K562 treated with DMSO at 1 percent for 48 hours (cell line): ENCODE data around the gene NUP160. TPM values are rescaled to one million over a fixed set of nuclear protein-coding genes. Genes with fewer than 3 reads are reported as not detected.

Source experiments
- total RNA-seq: library from RNA; unstranded; fragments of 300-600 nt; gene quantifications from 2 replicates; pipeline ENCODE4 v1.2.3, GENCODE V29; 2022; ENCODE audit warnings: low replicate concordance; ENCODE audit errors: extremely low read depth

The NUP160 gene, protein sequence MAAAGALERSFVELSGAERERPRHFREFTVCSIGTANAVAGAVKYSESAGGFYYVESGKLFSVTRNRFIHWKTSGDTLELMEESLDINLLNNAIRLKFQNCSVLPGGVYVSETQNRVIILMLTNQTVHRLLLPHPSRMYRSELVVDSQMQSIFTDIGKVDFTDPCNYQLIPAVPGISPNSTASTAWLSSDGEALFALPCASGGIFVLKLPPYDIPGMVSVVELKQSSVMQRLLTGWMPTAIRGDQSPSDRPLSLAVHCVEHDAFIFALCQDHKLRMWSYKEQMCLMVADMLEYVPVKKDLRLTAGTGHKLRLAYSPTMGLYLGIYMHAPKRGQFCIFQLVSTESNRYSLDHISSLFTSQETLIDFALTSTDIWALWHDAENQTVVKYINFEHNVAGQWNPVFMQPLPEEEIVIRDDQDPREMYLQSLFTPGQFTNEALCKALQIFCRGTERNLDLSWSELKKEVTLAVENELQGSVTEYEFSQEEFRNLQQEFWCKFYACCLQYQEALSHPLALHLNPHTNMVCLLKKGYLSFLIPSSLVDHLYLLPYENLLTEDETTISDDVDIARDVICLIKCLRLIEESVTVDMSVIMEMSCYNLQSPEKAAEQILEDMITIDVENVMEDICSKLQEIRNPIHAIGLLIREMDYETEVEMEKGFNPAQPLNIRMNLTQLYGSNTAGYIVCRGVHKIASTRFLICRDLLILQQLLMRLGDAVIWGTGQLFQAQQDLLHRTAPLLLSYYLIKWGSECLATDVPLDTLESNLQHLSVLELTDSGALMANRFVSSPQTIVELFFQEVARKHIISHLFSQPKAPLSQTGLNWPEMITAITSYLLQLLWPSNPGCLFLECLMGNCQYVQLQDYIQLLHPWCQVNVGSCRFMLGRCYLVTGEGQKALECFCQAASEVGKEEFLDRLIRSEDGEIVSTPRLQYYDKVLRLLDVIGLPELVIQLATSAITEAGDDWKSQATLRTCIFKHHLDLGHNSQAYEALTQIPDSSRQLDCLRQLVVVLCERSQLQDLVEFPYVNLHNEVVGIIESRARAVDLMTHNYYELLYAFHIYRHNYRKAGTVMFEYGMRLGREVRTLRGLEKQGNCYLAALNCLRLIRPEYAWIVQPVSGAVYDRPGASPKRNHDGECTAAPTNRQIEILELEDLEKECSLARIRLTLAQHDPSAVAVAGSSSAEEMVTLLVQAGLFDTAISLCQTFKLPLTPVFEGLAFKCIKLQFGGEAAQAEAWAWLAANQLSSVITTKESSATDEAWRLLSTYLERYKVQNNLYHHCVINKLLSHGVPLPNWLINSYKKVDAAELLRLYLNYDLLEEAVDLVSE (N-terminal part only)
- not detected in 2 replicates for total RNA-seq

DNA sequence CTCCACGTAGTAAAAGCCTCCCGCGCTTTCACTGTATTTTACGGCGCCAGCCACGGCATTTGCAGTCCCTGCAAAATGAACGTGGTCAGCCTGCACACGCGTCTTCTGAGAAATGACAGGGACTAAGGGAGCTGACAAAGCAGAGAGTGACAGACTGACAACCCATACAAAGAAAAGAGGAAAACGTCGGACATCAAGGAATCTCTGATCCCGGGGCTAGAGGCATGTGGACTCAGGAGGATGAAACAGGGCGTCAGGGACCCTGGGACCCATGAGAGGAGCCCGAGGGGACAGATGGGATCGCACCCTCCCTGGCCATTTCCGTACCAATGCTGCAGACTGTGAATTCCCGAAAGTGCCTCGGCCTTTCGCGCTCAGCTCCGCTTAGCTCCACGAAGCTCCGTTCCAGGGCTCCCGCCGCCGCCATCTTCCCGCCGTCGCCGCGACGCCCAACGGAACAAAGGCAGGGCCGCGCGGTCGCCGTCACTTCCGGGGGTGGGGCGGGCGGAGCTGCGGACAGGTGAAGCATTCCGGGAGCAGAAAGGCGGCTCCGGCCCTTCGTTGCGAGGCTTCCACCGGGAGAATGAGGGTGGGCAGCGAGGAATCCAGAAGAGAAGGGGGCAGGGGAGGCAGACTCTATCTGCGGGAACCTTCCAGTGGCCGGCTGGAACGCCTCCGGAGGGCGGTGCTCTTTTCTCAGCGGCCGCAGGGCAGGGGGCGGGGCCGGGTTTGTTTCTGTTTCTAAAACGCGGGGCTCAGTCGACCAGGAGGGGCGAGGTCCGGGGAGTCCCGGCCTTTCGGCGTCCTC, at the start of gene NUP160:
NUP160 (minus strand) TSS at position 459 of the 808 bp plus-strand sequence; CDS start at position 427, 32 bp downstream.

Other genes with a start within 250 kb of the NUP160 start
- gene MTCH2, start 205.8 kb downstream of the NUP160 start, total RNA-seq = not detected in 2 replicates
- not detected in 2 replicates for gene AGBL2, start 133.0 kb downstream of the NUP160 start, total RNA-seq
- gene FNBP4, start 81.0 kb downstream of the NUP160 start, total RNA-seq = not detected in 2 replicates
- not detected in 2 replicates for gene PTPRJ, start 132.2 kb upstream of the NUP160 start, total RNA-seq